ENCODE results near the gene LPAR5. TPM values are rescaled to one million over a fixed set of nuclear protein-coding genes. Genes with fewer than 3 reads are reported as not detected.

The LPAR5 gene
- total RNA-seq, 3 donors from 2014 or later: 12.0 to 30.5 (median 22.7) TPM

DNA sequence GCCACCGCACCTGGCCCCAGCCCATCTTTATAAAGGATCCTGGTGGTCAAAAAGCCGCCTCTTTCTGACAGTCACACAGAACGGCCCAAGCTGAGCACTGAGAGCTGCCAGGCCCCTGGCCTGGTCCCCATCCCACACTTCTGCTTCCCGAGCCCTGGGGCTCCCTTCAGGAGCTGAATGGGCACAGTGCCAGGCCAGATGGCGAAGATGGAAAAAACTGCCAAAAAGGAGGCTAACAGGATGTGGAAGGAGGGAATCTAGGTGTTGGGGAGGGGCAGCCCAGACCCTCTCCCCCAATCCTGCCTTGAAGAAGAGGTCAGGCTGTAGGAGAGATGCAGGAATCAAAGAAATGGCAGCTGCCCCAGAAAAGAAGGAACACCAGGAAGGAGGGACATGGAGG lies 5.0 kb downstream of the LPAR5 start:
- ATAC-seq (no peak), DNase-seq (peak in 2 of 3 donors; percentile 49 to 54)
- Histone ChIP-seq H3K9me3 (no peaks in the 10 kb centered on the region), H3K4me3 (no peak overlapping the region), H3K4me1 (ENCODE audit: low read depth) (peaks cover 39% of the 10 kb centered on the region), H3K36me3 (ENCODE audit: low read depth) (no peaks in the 10 kb centered on the region)
- intact Hi-C loops (cut with DNase I, micrococcal nuclease): no loop called here
- TF ChIP-seq CTCF (IDR thresholded peaks at IDR 0.05): no peak

DNA sequence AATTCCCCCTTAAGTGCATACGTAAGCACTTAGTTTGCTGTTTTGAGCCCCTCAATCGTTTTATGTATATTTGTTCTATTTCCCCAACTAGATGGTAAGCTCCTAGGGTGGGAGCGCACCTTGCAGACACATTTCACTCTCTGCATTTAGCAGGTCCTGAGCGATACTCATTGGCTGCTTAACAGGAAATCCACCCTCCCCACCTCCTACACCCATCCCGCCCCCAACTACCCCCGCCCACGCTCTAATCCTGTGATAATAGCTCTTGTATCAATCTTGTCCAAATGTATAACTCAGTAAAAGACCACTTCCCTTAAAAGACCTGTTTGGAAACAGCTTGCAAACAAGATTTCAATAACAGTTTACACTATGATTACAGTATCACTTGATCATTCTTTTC lies 8.1 kb downstream of the LPAR5 start:
- DNase-seq (no peak), ATAC-seq (no peak)
- Histone ChIP-seq H3K36me3 (ENCODE audit: low read depth) (peaks cover 4% of the 10 kb centered on the region), H3K4me3 (no peak overlapping the region), H3K4me1 (ENCODE audit: low read depth) (peaks cover 21% of the 10 kb centered on the region), H3K9me3 (no peaks in the 10 kb centered on the region)
- intact Hi-C loops (cut with DNase I, micrococcal nuclease): no loop called here
- TF ChIP-seq CTCF (IDR thresholded peaks at IDR 0.05): no peak

DNA sequence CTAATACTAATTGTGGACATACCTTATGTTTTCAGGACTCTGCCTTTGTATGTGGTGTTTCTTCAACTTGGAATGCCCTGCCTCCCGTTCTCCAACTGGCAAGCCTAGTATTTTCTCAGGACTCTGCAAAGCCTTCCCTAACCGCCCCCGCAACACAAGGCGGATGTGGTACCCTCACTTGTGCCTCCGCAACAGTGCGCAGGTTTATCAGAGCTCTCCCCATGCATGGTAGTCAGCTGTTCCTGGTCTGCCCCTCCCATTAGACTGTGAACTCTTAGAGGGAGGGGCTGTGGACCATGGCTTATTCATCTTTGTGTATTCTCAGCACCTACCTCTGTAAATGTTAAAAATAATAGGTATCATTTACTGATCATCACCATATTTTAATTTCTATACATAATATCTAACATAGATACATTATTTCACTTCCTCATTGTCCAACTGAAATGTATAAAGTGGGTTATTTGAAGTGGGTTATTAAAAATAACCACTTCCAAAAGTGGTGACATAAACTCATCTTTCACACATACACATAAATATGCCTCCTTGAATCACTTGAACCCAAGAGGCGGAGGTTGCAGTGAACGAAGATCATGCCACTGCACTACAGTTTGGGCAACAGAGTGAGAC lies 9.0 kb downstream of the LPAR5 start:
- intact Hi-C loops (cut with DNase I, micrococcal nuclease): no loop called here
- DNase-seq (peak in 1 of 3 donors; percentile 45), ATAC-seq (no peak)
- H3K9me3 ChIP-seq: no peaks in the 10 kb centered on the region
- no peak for TF ChIP-seq CTCF (IDR thresholded peaks at IDR 0.05)
- H3K4me3 ChIP-seq: no peak overlapping the region
- H3K4me1 ChIP-seq (ENCODE audit: low read depth): peaks cover 12% of the 10 kb centered on the region
- H3K36me3 ChIP-seq (ENCODE audit: low read depth): peaks cover 4% of the 10 kb centered on the region

DNA sequence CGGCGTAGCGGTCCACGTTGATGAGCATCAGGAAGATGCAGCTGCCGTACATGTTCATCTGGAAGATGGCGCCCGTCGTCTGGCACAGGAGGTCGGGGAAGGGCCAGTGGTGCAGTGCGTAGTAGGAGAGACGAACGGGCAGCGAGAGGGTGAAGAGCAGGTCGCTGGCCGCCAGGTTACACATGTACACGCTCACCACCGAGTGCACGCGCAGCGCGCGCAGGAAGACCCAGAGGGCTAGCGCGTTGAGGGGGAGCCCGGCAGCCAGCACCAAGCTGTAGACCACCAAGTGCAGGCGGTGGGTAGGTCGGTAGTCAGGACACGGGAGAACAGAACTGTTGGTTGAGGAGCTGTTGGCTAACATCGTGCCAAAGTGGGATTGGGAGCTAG lies 14.9 kb downstream of the LPAR5 start:
- TF ChIP-seq CTCF (IDR thresholded peaks at IDR 0.05): no peak
- ATAC-seq (no peak), DNase-seq (peak in 1 of 3 donors; percentile 53)
- H3K9me3 ChIP-seq: no peaks in the 10 kb centered on the region
- H3K36me3 ChIP-seq (ENCODE audit: low read depth): peaks cover 7% of the 10 kb centered on the region
- intact Hi-C loops (cut with DNase I, micrococcal nuclease): no loop called here
- no peak overlapping the region for H3K4me3 ChIP-seq
- no peaks in the 10 kb centered on the region for H3K4me1 ChIP-seq (ENCODE audit: low read depth)

DNA sequence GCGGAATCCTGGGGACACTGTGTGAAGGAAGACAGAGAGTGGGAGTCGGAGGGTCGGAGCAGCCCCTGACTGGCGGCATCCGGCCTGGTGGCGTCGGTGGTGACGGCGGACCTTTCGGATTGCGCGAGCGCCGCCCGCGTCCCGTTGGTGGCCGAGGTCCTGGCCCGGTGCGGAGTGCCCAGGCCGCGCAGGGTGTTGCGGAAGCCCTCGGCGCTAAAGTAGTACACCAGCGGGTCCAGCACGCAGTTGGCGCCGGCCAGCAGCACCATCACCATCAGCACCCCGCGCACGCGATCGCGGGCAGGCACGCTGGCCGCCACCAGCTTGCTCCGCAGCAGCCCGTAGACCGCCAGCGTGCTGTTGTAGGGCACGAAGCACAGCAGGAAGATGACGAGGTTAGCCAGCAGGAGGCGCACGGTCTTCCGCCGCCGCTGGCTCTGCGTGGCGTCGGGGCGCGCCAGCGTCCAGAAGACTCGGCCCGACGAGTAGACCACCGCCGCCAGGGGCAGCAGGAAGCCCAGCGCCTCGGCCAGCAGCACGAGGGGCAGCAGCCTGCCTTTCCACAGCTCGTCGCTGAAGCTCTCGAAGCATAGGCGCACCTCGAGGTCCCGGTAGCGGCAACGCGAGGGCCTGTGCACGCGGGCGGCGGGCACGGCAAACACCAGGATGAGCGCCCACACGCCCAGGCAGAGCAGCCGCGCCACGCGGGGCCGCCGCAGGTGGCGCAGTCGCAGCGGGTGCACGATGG lies 15.4 kb downstream of the LPAR5 start:
- no peaks in the 10 kb centered on the region for H3K4me1 ChIP-seq (ENCODE audit: low read depth)
- DNase-seq (peak in 1 of 3 donors; percentile 59), ATAC-seq (peak; percentile 27)
- H3K9me3 ChIP-seq: no peaks in the 10 kb centered on the region
- peaks cover 7% of the 10 kb centered on the region for H3K36me3 ChIP-seq (ENCODE audit: low read depth)
- TF ChIP-seq CTCF (IDR thresholded peaks at IDR 0.05): no peak
- H3K4me3 ChIP-seq: no peak overlapping the region
- intact Hi-C loops (cut with DNase I, micrococcal nuclease): no loop called here

All from mucosa of descending colon (tissue), 3 donors.